Fibroblast of lung (primary cell): ENCODE data around the gene ADAMTS9. TPM values are rescaled to one million over a fixed set of nuclear protein-coding genes. Genes with fewer than 3 reads are reported as not detected.

Experiments
- DNase-seq, 2 donors: peaks; one replicate each; pipeline versions ENCODE4 v3.0.0 to v3.0.0-alpha.2; 2010; ENCODE audit warnings: low read depth in 2 of 2
- H2AFZ ChIP-seq: 2 replicates; pipeline ENCODE4 v1.5.1; 2012; ENCODE audit warnings: low read length, control low read depth, inconsistent platforms
- H3K27ac ChIP-seq: 2 replicates; pipeline ENCODE4 v1.5.1; 2011; ENCODE audit warnings: low read length, control low read depth; ENCODE audit not compliant: insufficient read depth
- H3K27me3 ChIP-seq: 2 replicates; pipeline ENCODE4 v1.5.1; 2011; ENCODE audit warnings: mild to moderate bottlenecking, low read length; ENCODE audit not compliant: control insufficient read depth, insufficient read depth
- H3K36me3 ChIP-seq: 2 replicates; pipeline ENCODE4 v1.5.1; 2011; ENCODE audit warnings: low read length; ENCODE audit not compliant: control insufficient read depth, insufficient read depth
- H3K4me1 ChIP-seq: 2 replicates; pipeline ENCODE4 v1.5.1; 2011; ENCODE audit warnings: low read length; ENCODE audit not compliant: control insufficient read depth, insufficient read depth; ENCODE audit errors: extremely low read depth
- H3K4me2 ChIP-seq: 2 replicates; pipeline ENCODE4 v1.5.1; 2011; ENCODE audit warnings: low read length, control low read depth; ENCODE audit not compliant: insufficient read depth; ENCODE audit errors: extremely low read depth
- H3K4me3 ChIP-seq, 4 experiments: fragments of 200-600 bp in 1 of 4; sonication (generic) in 1 of 4; replicated peaks in 1 of 4; 2 replicates each; pipeline ENCODE4 v1.5.1; 2011 to 2016; ENCODE audit warnings: low read length in 4 of 4, low read depth in 3 of 4, mild to moderate bottlenecking in 3 of 4, control low read depth in 2 of 4, inconsistent platforms in 1 of 4, mixed read lengths in 1 of 4; ENCODE audit not compliant: insufficient read depth in 1 of 4; ENCODE audit errors: control extremely low read depth in 1 of 4
- H3K79me2 ChIP-seq: 2 replicates; pipeline ENCODE4 v1.5.1; 2012; ENCODE audit warnings: mild to moderate bottlenecking, low read length, inconsistent platforms; ENCODE audit not compliant: control insufficient read depth, insufficient read depth
- H3K9ac ChIP-seq: 2 replicates; pipeline ENCODE4 v1.5.1; 2011; ENCODE audit warnings: mild to moderate bottlenecking, low read length, control low read depth; ENCODE audit not compliant: insufficient read depth
- H3K9me3 ChIP-seq: 2 replicates; pipeline ENCODE4 v1.5.1; 2012; ENCODE audit warnings: low read depth, low read length; ENCODE audit not compliant: control insufficient read depth, insufficient read depth
- H4K20me1 ChIP-seq: 2 replicates; pipeline ENCODE4 v1.5.1; 2011; ENCODE audit warnings: low read length; ENCODE audit not compliant: control insufficient read depth, insufficient read depth; ENCODE audit errors: extremely low read depth
- EZH2 ChIP-seq: IDR thresholded peaks from 2 replicates; pipeline ENCODE4 v1.5.1; 2012; ENCODE audit warnings: low read length, control low read depth, mild to moderate bottlenecking; ENCODE audit errors: missing control alignments
- polyA plus RNA-seq, 2 donors: library from polyadenylated mRNA; depleted of rRNA in 1 of 2; stranded (reverse) in 1 of 2; unstranded in 1 of 2; fragments of >200 nt; gene quantifications; 2 replicates each; pipeline ENCODE4 v1.2.1, GENCODE V29; 2011 to 2012; ENCODE audit warnings: missing spikeins in 1 of 2
- total RNA-seq: library from RNA; depleted of rRNA; stranded (reverse); fragments of >200 nt; gene quantifications from 2 replicates; pipeline ENCODE4 v1.2.1, GENCODE V29; 2014
- TF ChIP-seq, protein P1 (sequence below), 2 donors: IDR thresholded peaks in 1 of 2; conservative IDR thresholded peaks in 1 of 2; 1 replicate in 1 of 2; 2 replicates in 1 of 2; pipeline ENCODE4 v1.5.1; 2011 to 2012; ENCODE audit warnings: low read length in 2 of 2, control low read depth in 1 of 2, inconsistent platforms in 1 of 2, low read depth in 1 of 2, mild to moderate bottlenecking in 1 of 2

Gene ADAMTS9
- total and polyA plus RNA-seq, 2 donors (not counting 1 experiment from before 2014, with no cell fraction given) = 0.82 to 1.8 TPM

DNA sequence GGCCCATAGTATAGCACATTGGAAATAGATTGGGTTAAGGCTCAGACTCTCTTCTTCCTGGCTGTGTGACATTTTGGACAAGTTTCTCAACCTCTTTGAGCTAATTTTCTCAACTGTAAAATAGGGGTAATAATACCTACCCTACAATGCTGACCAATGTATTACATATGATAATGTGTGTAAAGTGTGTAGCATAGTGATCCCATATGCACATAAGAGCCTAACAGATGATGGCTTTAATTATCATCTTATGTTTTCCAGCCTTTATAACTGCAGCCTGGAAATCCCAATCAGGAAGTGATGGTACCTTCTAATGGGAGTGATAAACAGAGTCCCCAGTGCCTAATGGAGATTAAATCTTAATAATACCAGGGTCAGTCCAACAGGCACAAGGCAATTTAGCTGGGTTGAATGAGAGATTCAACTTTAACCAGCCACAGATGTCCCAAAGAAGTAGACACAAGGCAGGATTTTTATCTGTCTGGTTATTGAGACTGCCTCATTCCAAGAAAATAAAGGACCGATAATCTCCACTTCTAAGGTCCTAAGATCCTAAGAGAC is 12.0 kb downstream of the ADAMTS9 start:
- no peaks in the 10 kb centered on the region for H3K36me3 ChIP-seq
- H3K79me2 ChIP-seq = no peaks in the 10 kb centered on the region
- H4K20me1 ChIP-seq = no peaks in the 10 kb centered on the region
- TF ChIP-seq, protein P1, sequence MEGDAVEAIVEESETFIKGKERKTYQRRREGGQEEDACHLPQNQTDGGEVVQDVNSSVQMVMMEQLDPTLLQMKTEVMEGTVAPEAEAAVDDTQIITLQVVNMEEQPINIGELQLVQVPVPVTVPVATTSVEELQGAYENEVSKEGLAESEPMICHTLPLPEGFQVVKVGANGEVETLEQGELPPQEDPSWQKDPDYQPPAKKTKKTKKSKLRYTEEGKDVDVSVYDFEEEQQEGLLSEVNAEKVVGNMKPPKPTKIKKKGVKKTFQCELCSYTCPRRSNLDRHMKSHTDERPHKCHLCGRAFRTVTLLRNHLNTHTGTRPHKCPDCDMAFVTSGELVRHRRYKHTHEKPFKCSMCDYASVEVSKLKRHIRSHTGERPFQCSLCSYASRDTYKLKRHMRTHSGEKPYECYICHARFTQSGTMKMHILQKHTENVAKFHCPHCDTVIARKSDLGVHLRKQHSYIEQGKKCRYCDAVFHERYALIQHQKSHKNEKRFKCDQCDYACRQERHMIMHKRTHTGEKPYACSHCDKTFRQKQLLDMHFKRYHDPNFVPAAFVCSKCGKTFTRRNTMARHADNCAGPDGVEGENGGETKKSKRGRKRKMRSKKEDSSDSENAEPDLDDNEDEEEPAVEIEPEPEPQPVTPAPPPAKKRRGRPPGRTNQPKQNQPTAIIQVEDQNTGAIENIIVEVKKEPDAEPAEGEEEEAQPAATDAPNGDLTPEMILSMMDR (conservative IDR thresholded peaks at IDR 0.05 in 1 of 2, IDR thresholded peaks at IDR 0.05 in 1 of 2; ENCODE audit: low read depth in 1 of 2, low read length in 2 of 2) = no peak
- no peak for TF ChIP-seq EZH2
- no peak overlapping the region for H3K9ac ChIP-seq
- no peaks in the 10 kb centered on the region for H3K27me3 ChIP-seq
- H2AFZ ChIP-seq = no peak overlapping the region
- H3K4me3 ChIP-seq = no peak overlapping the region
- H3K27ac ChIP-seq = no peak overlapping the region
- H3K4me1 ChIP-seq = no peaks in the 10 kb centered on the region
- H3K9me3 ChIP-seq = no peaks in the 10 kb centered on the region
- H3K4me2 ChIP-seq = no peak overlapping the region
- no peak for DNase-seq

DNA sequence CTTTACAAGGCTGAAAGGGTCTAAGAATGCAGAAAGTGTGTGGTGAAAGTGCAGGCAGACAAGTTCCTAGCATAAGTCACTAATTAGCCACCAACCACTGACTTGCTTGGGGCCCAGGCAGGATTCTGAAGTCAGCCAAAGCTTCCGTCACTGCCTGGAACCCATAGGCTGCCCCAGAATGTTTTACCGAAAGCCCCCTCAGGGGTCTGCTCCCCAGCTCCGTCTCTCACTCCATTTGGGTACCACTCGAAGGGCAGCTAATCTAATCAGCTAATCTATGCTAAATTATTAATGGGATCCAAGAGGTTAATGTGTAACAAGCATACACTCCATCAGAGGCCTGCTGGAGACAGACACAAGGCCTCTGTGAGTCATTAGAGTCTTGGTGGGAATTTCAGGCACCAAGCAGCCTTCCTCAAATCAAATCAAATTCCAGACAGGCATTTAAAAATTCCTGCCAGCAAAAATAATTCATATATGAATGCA is 13.2 kb downstream of the ADAMTS9 start:
- H3K4me2 ChIP-seq = no peak overlapping the region
- H4K20me1 ChIP-seq = no peaks in the 10 kb centered on the region
- TF ChIP-seq EZH2 = no peak
- TF ChIP-seq, protein P1 (conservative IDR thresholded peaks at IDR 0.05 in 1 of 2, IDR thresholded peaks at IDR 0.05 in 1 of 2; ENCODE audit: low read depth in 1 of 2, low read length in 2 of 2) = no peak
- no peak overlapping the region for H3K9ac ChIP-seq
- no peaks in the 10 kb centered on the region for H3K27me3 ChIP-seq
- H2AFZ ChIP-seq = no peak overlapping the region
- no peak overlapping the region for H3K4me3 ChIP-seq
- H3K9me3 ChIP-seq = no peaks in the 10 kb centered on the region
- no peak overlapping the region for H3K27ac ChIP-seq
- DNase-seq = peak in 1 of 2 donors; percentile 74
- H3K4me1 ChIP-seq = no peaks in the 10 kb centered on the region
- no peaks in the 10 kb centered on the region for H3K36me3 ChIP-seq
- H3K79me2 ChIP-seq = no peaks in the 10 kb centered on the region

DNA sequence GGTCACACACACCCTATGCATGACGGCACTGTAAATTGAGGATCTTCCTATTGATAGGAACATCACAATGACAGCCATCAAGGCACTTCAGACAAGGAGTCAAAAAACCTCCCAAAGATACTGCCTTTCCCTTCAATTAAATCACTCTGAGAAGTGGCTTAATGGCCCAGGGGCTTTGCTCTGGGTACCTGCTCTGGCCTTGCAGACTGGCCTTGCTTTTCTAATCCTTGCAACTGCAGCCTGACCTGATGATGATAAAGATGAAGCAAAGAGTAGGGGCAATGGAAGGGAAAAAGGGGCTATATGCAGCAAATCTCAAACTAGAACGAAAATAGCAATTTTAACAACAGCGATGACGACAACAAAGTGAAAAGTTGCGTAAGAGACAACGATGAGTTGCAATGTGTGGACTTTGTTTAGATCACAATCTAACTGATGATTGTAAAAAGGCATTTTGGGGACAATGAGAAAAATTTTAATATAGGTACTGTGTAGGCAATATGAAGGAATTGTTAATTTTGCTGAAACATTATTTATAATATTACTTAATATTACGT is 14.6 kb downstream of the ADAMTS9 start:
- DNase-seq = peak in 1 of 2 donors; percentile 12
- TF ChIP-seq EZH2 = no peak
- TF ChIP-seq, protein P1 (conservative IDR thresholded peaks at IDR 0.05 in 1 of 2, IDR thresholded peaks at IDR 0.05 in 1 of 2; ENCODE audit: low read depth in 1 of 2, low read length in 2 of 2) = no peak
- Histone ChIP-seq H3K4me3 (no peak overlapping the region), H3K4me1 (no peaks in the 10 kb centered on the region), H3K36me3 (no peaks in the 10 kb centered on the region), H3K27me3 (no peaks in the 10 kb centered on the region), H3K79me2 (no peaks in the 10 kb centered on the region), H3K9ac (no peak overlapping the region), H3K9me3 (no peaks in the 10 kb centered on the region), H3K4me2 (no peak overlapping the region), H3K27ac (no peak overlapping the region), H4K20me1 (no peaks in the 10 kb centered on the region), H2AFZ (no peak overlapping the region)
